Activated naive CD8-positive, alpha-beta T cell treated with anti-CD3 and anti-CD28 coated beads for 36 hours (primary cell): Measurements from ENCODE around the gene SLIT1. TPM values are rescaled to one million over a fixed set of nuclear protein-coding genes. Genes with fewer than 3 reads are reported as not detected.

Experiments
- DNase-seq: peaks from one replicate; pipeline ENCODE4 v3.0.0; 2021
- H3K27ac Mint-ChIP-seq: one replicate; pipeline ENCODE4 v1.8.0; 2022; ENCODE audit warnings: mild to moderate bottlenecking, moderate library complexity, mixed read lengths
- H3K27me3 Mint-ChIP-seq: one replicate; pipeline ENCODE4 v1.8.0; 2022; ENCODE audit warnings: mild to moderate bottlenecking, mixed read lengths
- H3K36me3 Mint-ChIP-seq: one replicate; pipeline ENCODE4 v1.8.0; 2021; ENCODE audit warnings: mild to moderate bottlenecking, mixed read lengths
- H3K4me1 Mint-ChIP-seq: one replicate; pipeline ENCODE4 v1.8.0; 2021; ENCODE audit warnings: mixed read lengths
- H3K4me3 Mint-ChIP-seq: one replicate; pipeline ENCODE4 v1.8.0; 2022; ENCODE audit warnings: mild to moderate bottlenecking, moderate library complexity, mixed read lengths
- H3K9me3 Mint-ChIP-seq: one replicate; pipeline ENCODE4 v1.8.0; 2022; ENCODE audit warnings: mixed read lengths
- total RNA-seq, 2 experiments: library from RNA; stranded (reverse); gene quantifications; one replicate each; pipeline ENCODE4 v1.2.3, GENCODE V29; 2021

SLIT1 gene
- total RNA-seq, 2 experiments from 2014 or later, result 0.08 to 0.27 TPM

- Mint-ChIP-seq H3K27me3 (no peaks in the 10 kb centered on the region), H3K4me3 (no peak overlapping the region)
These were observed 57.7 kb downstream of the SLIT1 start for GRCh38 chr10:97128039-97128492.

GRCh38 chr10:97127509-97127908, 58.2 kb downstream of the SLIT1 start:
- DNase-seq, result no peak
- Mint-ChIP-seq H3K4me3 (no peak overlapping the region), H3K27ac (no peak overlapping the region), H3K36me3 (no peaks in the 10 kb centered on the region), H3K4me1 (no peaks in the 10 kb centered on the region), H3K27me3 (no peaks in the 10 kb centered on the region), H3K9me3 (no peaks in the 10 kb centered on the region)

More at GRCh38 chr10:97128039-97128492, 57.7 kb downstream of the SLIT1 start:
- no peak overlapping the region for H3K27ac Mint-ChIP-seq
- H3K4me1 Mint-ChIP-seq, result no peaks in the 10 kb centered on the region
- H3K36me3 Mint-ChIP-seq, result no peaks in the 10 kb centered on the region
- DNase-seq, result no peak
- no peaks in the 10 kb centered on the region for H3K9me3 Mint-ChIP-seq

- no peak for DNase-seq
- H3K27ac Mint-ChIP-seq, result no peak overlapping the region
- H3K9me3 Mint-ChIP-seq, result no peaks in the 10 kb centered on the region
- no peaks in the 10 kb centered on the region for H3K27me3 Mint-ChIP-seq
- H3K4me3 Mint-ChIP-seq, result no peak overlapping the region
- H3K4me1 Mint-ChIP-seq, result no peaks in the 10 kb centered on the region
- H3K36me3 Mint-ChIP-seq, result no peaks in the 10 kb centered on the region
These were observed 61.5 kb downstream of the SLIT1 start for GRCh38 chr10:97124211-97124610.

- Mint-ChIP-seq H3K9me3 (no peaks in the 10 kb centered on the region), H3K27me3 (no peaks in the 10 kb centered on the region), H3K36me3 (no peaks in the 10 kb centered on the region), H3K27ac (no peak overlapping the region), H3K4me1 (no peaks in the 10 kb centered on the region), H3K4me3 (no peak overlapping the region)
- DNase-seq, result no peak
These were observed 62.0 kb downstream of the SLIT1 start for GRCh38 chr10:97123765-97124164.

- no peaks in the 10 kb centered on the region for H3K27me3 Mint-ChIP-seq
- no peaks in the 10 kb centered on the region for H3K36me3 Mint-ChIP-seq
- no peak for DNase-seq
- no peak overlapping the region for H3K27ac Mint-ChIP-seq
- H3K4me3 Mint-ChIP-seq, result no peak overlapping the region
- no peaks in the 10 kb centered on the region for H3K4me1 Mint-ChIP-seq
- H3K9me3 Mint-ChIP-seq, result no peaks in the 10 kb centered on the region
These were observed 64.7 kb downstream of the SLIT1 start for GRCh38 chr10:97121041-97121440.

GRCh38 chr10:97120370-97120769, 65.4 kb downstream of the SLIT1 start:
- no peak overlapping the region for H3K4me3 Mint-ChIP-seq
- no peak for DNase-seq
- H3K4me1 Mint-ChIP-seq, result no peaks in the 10 kb centered on the region
- no peak overlapping the region for H3K27ac Mint-ChIP-seq
- no peaks in the 10 kb centered on the region for H3K9me3 Mint-ChIP-seq
- H3K36me3 Mint-ChIP-seq, result no peaks in the 10 kb centered on the region
- H3K27me3 Mint-ChIP-seq, result no peaks in the 10 kb centered on the region

GRCh38 chr10:97119058-97119745, 66.6 kb downstream of the SLIT1 start:
- DNase-seq, result no peak
- Mint-ChIP-seq H3K4me1 (no peaks in the 10 kb centered on the region), H3K9me3 (no peaks in the 10 kb centered on the region), H3K27ac (no peak overlapping the region), H3K4me3 (no peak overlapping the region), H3K27me3 (no peaks in the 10 kb centered on the region), H3K36me3 (no peaks in the 10 kb centered on the region)

GRCh38 chr10:97117372-97117771, 68.4 kb downstream of the SLIT1 start:
- no peak for DNase-seq
- H3K4me1 Mint-ChIP-seq, result no peaks in the 10 kb centered on the region
- no peak overlapping the region for H3K27ac Mint-ChIP-seq
- no peaks in the 10 kb centered on the region for H3K36me3 Mint-ChIP-seq
- H3K27me3 Mint-ChIP-seq, result no peaks in the 10 kb centered on the region
- no peaks in the 10 kb centered on the region for H3K9me3 Mint-ChIP-seq
- no peak overlapping the region for H3K4me3 Mint-ChIP-seq

GRCh38 chr10:97116462-97117162, 69.1 kb downstream of the SLIT1 start:
- H3K36me3 Mint-ChIP-seq, result no peaks in the 10 kb centered on the region
- H3K27me3 Mint-ChIP-seq, result peaks cover 5% of the 10 kb centered on the region
- H3K9me3 Mint-ChIP-seq, result no peaks in the 10 kb centered on the region
- no peak overlapping the region for H3K4me3 Mint-ChIP-seq
- DNase-seq, result no peak
- H3K4me1 Mint-ChIP-seq, result no peaks in the 10 kb centered on the region
- no peak overlapping the region for H3K27ac Mint-ChIP-seq

- no peak overlapping the region for H3K27ac Mint-ChIP-seq
- peaks cover 5% of the 10 kb centered on the region for H3K27me3 Mint-ChIP-seq
- H3K9me3 Mint-ChIP-seq, result no peaks in the 10 kb centered on the region
- H3K4me3 Mint-ChIP-seq, result no peak overlapping the region
- no peak for DNase-seq
- H3K4me1 Mint-ChIP-seq, result no peaks in the 10 kb centered on the region
- no peaks in the 10 kb centered on the region for H3K36me3 Mint-ChIP-seq
These were observed 69.9 kb downstream of the SLIT1 start for GRCh38 chr10:97115846-97116245.

GRCh38 chr10:97111615-97112014, 74.1 kb downstream of the SLIT1 start:
- no peak overlapping the region for H3K4me3 Mint-ChIP-seq
- H3K27ac Mint-ChIP-seq, result no peak overlapping the region
- DNase-seq, result no peak
- H3K9me3 Mint-ChIP-seq, result no peaks in the 10 kb centered on the region
- no peaks in the 10 kb centered on the region for H3K4me1 Mint-ChIP-seq
- no peaks in the 10 kb centered on the region for H3K36me3 Mint-ChIP-seq
- peaks cover 16% of the 10 kb centered on the region for H3K27me3 Mint-ChIP-seq

- no peak overlapping the region for H3K4me3 Mint-ChIP-seq
- no peaks in the 10 kb centered on the region for H3K4me1 Mint-ChIP-seq
- DNase-seq, result no peak
- no peak overlapping the region for H3K27ac Mint-ChIP-seq
- H3K36me3 Mint-ChIP-seq, result no peaks in the 10 kb centered on the region
- H3K9me3 Mint-ChIP-seq, result no peaks in the 10 kb centered on the region
- H3K27me3 Mint-ChIP-seq, result peaks cover 16% of the 10 kb centered on the region
These were observed 76.2 kb downstream of the SLIT1 start for GRCh38 chr10:97109547-97109946.

- Mint-ChIP-seq H3K27me3 (peaks cover 16% of the 10 kb centered on the region), H3K9me3 (no peaks in the 10 kb centered on the region), H3K4me1 (no peaks in the 10 kb centered on the region), H3K36me3 (no peaks in the 10 kb centered on the region), H3K27ac (no peak overlapping the region), H3K4me3 (no peak overlapping the region)
- no peak for DNase-seq
These were observed 78.2 kb downstream of the SLIT1 start for GRCh38 chr10:97107551-97107950.

- no peak for DNase-seq
- no peaks in the 10 kb centered on the region for H3K9me3 Mint-ChIP-seq
- H3K36me3 Mint-ChIP-seq, result no peaks in the 10 kb centered on the region
- no peak overlapping the region for H3K4me3 Mint-ChIP-seq
- H3K27me3 Mint-ChIP-seq, result peaks cover 11% of the 10 kb centered on the region
- no peak overlapping the region for H3K27ac Mint-ChIP-seq
- H3K4me1 Mint-ChIP-seq, result no peaks in the 10 kb centered on the region
These were observed 79.6 kb downstream of the SLIT1 start for GRCh38 chr10:97106207-97106606.

GRCh38 chr10:97105303-97105702, 80.5 kb downstream of the SLIT1 start:
- Mint-ChIP-seq H3K27me3 (peaks cover 10% of the 10 kb centered on the region), H3K4me3 (no peak overlapping the region), H3K9me3 (no peaks in the 10 kb centered on the region), H3K27ac (no peak overlapping the region), H3K36me3 (no peaks in the 10 kb centered on the region), H3K4me1 (no peaks in the 10 kb centered on the region)
- no peak for DNase-seq
